Right cardiac atrium (tissue), 5 donors: ENCODE results near the gene MAPK13. TPM values are rescaled to one million over a fixed set of nuclear protein-coding genes. Genes with fewer than 3 reads are reported as not detected.

Source experiments
- ATAC-seq, 2 donors: fragments of 200-7000 bp; cut with Tn5 transposase; one replicate each; pipeline versions ENCODE4 v1.8.0 to v1.9.1; 2020; ENCODE audit warnings: moderate library complexity in 2 of 2, mild to moderate bottlenecking in 1 of 2
- DNase-seq, 3 donors: peaks; one replicate each; pipeline ENCODE4 v3.0.0-alpha.2; 2020
- H3K27ac ChIP-seq: one replicate; pipeline ENCODE4 v1.5.1; 2013; ENCODE audit warnings: mild to moderate bottlenecking, low read length, control low read depth, moderate library complexity
- H3K27me3 ChIP-seq: one replicate; pipeline ENCODE4 v1.6.1; 2013; ENCODE audit not compliant: control insufficient read depth, insufficient read depth
- H3K4me1 ChIP-seq: one replicate; pipeline ENCODE4 v1.6.1; 2013; ENCODE audit warnings: low read length; ENCODE audit not compliant: control insufficient read depth, insufficient read depth
- H3K4me3 ChIP-seq: one replicate; pipeline ENCODE4 v1.5.1; 2013; ENCODE audit warnings: low read length, control low read depth
- H3K9me3 ChIP-seq: one replicate; pipeline ENCODE4 v1.6.1; 2013; ENCODE audit warnings: low read length; ENCODE audit not compliant: control insufficient read depth
- WGBS: extraction: QIAGEN DNeasy Blood & Tissue Kit; methylation state at CpG from one replicate; pipeline ENCODE4 v1.1.7; 2013; 5-methylcytosine and 5-hydroxymethylcytosine counted together
- intact Hi-C, 4 donors: fragments of 100-400 bp; cut with DNase I; formaldehyde crosslinking; loops; one replicate each; pipeline versions ENCODE4 v1.11.0 to v1.14.0; 2022 to 2023
- polyA plus RNA-seq: library from polyadenylated mRNA; stranded (reverse); fragments of 200-250 nt; gene quantifications from one replicate; pipeline ENCODE4 v1.2.3, GENCODE V29; 2013
- total RNA-seq, 4 donors: library from RNA; stranded (reverse); fragmentation: NEBNext Ultra II Directional; extraction: Animal tissue kit (Norgen Biotek cat#: 25700); gene quantifications; one replicate each; pipeline ENCODE4 v1.2.1, GENCODE V29; 2021
- donor health status: healthy with polysubstance abuse.
- donor health status: DM: no; HTN: yes; CAD: no.
- donor health status: DM: no; HTN: no; CAD: no.
- donor health status: DM: no; HTN: yes; CAD: no; lungs with severe emphysema.
- donor health status: DM: yes; HTN: yes; CAD: no.

Gene MAPK13
- total and polyA plus RNA-seq, 5 donors = 1.4 to 4.0 (median 2.1) TPM

DNA sequence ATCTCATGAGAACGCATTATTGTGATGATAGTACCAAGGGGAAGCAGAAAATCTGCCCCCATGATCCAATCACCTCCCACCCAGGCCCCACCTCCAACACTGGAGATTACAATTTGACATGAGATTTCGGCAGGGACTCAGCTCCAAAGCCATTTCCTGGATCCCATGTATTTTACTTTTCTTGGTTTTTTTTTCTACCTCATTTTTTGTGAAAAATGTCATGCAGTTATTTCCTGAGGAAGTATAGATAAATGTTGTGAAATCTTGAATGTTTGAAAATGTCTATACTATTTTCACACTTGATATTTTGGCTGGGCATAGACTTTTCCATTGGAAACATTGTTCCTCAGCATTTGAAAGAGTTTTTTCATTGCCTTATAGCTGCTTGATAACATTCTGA, 57.1 kb downstream of the MAPK13 start:
- Histone ChIP-seq H3K9me3 (no peaks in the 10 kb centered on the region), H3K4me1 (no peaks in the 10 kb centered on the region), H3K27me3 (no peaks in the 10 kb centered on the region), H3K27ac (no peak overlapping the region), H3K4me3 (no peak overlapping the region)
- no peak for ATAC-seq
- 60% methylated on average over 2 of the region's 2 CpGs for WGBS
- no peak for DNase-seq
- intact Hi-C loops = loop anchor here in 1 of 4 donors (10.0 kb wide), 1 partner anchor 63 kb away; no protein-coding TSS in a partner anchor

Other genes starting within 250 kb of the MAPK13 start
- gene SRPK1, start 209.4 kb upstream of the MAPK13 start, total RNA-seq = 10 to 100 TPM; 20.1 to 24.0 (median 21.3) TPM
- gene SRPK1, start 209.4 kb upstream of the MAPK13 start, polyA plus RNA-seq = 7.8 TPM
- under 1 TPM in 1 of 4 donors, not detected in 3; 0.29 TPM for gene SLC26A8, start 105.9 kb upstream of the MAPK13 start, total RNA-seq
- not detected for gene SLC26A8, start 105.9 kb upstream of the MAPK13 start, polyA plus RNA-seq
- 10 to 100 TPM; 27.8 to 37.0 (median 33.7) TPM for gene MAPK14, start 102.7 kb upstream of the MAPK13 start, total RNA-seq
- gene MAPK14, start 102.7 kb upstream of the MAPK13 start, polyA plus RNA-seq = 12.4 TPM
- 10 to 100 TPM; 22.1 to 29.8 (median 23.7) TPM for gene BRPF3, start 66.2 kb downstream of the MAPK13 start, total RNA-seq
- 13.8 TPM for gene BRPF3, start 66.2 kb downstream of the MAPK13 start, polyA plus RNA-seq
- gene PNPLA1, start 139.5 kb downstream of the MAPK13 start, total RNA-seq = not detected
- gene PNPLA1, start 139.5 kb downstream of the MAPK13 start, polyA plus RNA-seq = not detected
- gene BNIP5, start 206.4 kb downstream of the MAPK13 start, total RNA-seq = under 1 TPM in 1 of 4 donors, not detected in 3; 0.06 TPM
- gene BNIP5, start 206.4 kb downstream of the MAPK13 start, polyA plus RNA-seq = 0.02 TPM